Cerebellar cortex (tissue), 1 donor: ENCODE measurements around the gene C2orf68.
"Not testable (repeated sequence)": the region's sequence is repeated elsewhere in the genome, so short reads cannot be mapped to it uniquely, and the experiment has no call there.

Experiments
- DNase-seq: peaks from one replicate; pipeline ENCODE4 v3.0.0-alpha.2; 2015; ENCODE audit warnings: low spot score

The C2orf68 gene

DNA sequence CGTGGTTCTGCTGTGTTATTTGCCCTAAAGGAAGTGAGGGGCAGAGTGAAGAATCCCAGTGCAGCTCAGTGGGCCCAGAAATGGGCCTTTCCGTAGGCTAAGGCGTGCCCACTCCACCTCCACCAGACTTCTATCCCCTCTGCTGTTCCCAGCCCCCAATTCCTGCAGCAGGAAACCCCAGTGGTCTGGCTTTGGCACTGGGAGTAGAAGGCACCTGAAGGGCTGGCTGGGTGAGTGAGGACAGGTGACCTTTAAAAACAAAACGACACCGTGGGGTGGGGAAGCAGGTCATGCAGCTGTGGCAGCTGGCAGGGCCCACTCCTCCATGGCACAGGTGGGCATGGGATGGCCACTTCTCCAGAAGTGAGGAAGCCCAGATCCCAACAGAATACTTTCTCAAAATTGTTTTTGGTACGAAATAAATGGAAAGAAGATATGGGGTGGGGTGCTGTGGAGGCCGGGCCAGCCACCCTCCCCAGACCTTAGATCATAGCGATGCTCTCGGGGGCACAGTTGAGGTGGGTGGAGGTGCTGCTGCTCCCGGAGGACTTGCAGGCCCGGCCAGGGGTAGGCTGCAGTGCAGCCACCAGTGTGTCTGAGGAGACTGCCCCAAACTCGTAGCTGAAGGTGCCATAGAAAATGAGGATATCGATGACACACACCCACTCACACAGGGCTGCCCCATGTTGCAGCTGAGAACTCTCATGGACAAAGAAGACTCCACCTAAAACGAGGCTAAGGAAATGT is 13.1 kb downstream of the C2orf68 start:
- no peak for DNase-seq

DNA sequence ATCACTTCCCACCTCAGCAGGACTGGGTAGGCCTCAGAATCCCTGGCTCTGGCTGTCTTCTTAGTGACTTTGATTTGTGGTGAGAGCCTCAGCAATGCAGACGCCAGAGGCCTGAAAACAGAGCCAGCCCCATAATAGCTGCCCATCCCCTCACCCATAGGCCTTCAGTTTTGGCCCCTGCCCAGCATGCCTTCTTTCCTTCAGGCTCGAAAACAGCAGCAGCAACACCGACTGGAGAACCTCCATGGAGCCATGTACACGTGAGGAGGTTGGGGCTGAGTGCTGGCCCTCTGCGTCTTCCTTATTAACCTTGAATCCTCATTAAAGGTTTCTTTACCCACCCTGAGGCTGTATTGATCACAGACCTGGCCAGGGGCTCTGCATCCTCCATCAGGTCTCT is 14.6 kb downstream of the C2orf68 start:
- DNase-seq = no peak

DNA sequence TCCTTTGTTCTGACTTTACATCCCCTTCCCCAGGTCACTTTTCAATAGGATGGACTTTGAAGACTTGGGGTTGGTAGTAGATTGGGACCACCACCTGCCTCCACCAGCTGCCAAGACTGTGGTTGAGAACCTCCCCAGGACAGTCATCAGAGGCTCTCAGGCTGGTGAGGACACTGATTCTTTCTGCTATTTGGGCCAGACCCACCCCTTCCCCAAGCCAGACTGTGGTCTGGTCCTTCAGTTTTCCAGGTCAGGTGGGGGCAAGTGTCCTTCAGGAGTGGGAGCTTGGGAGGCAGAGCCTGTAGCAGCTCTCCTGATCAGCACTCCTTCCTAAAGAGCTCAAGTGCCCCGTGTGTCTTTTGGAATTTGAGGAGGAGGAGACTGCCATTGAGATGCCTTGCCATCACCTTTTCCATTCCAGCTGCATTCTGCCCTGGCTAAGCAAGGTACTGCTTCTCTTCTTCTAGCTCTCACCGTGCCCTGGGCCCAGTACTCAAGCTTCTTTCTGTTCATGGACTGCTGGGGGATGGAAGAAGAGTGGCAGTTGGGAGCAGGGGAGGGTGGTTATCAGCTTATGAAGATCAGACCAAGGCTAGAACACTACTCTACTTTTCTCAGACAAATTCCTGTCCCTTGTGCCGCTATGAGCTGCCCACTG is 15.3 kb downstream of the C2orf68 start:
- no peak for DNase-seq

DNA sequence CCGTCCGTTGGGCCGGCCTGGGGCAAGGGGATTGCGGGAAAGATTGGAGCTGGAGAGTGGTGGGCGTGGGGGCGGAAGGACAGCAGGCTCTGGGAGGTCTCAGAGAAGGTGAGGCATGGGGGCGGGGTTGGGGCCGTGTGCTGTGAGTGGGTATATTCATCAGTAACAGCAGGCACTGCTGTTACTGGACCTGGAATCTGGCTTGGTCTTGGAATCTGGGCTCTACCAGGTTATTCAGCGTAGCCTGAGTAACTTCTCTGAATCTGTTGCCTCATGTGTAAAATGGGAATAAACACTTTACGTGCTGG is 15.9 kb downstream of the C2orf68 start:
- DNase-seq = no peak

DNA sequence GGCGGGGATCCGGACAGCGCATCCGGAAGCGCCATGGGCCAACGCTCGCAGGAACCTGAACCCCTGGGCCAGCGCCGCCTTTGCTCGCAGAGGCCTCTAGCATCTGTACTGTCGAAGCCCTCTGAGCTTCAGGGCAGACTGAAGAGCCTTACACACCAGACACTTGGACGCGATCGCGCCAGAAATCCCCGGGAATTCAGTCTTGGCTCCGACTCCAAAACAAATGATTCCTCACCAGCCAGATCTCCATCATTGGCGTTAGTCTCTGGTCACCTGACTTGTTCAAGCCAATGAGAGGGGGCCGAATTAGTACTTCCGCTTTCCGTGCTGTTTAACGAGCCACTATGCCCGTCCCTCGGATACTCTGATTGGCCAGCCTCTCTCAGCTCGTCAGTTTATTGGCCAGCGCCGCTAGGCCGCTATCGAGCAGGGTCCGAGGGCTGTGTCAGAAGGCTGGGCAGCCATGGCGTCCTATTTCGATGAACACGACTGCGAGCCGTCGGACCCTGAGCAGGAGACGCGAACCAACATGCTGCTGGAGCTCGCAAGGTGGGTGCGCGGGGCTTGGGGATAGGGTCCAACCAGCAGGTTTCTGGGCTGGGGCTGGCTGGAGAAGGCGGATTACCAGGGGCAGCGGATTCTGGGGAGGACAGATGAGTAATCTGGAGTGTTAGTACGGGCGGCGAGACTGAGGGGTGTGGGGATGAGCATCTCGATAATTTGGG is 16.4 kb downstream of the C2orf68 start, which contains the start of gene RNF181:
RNF181 (plus strand) TSS at position 445 of the 725 bp plus-strand sequence; CDS start at position 464, 19 bp downstream.
- DNase-seq = peak; percentile 100

DNA sequence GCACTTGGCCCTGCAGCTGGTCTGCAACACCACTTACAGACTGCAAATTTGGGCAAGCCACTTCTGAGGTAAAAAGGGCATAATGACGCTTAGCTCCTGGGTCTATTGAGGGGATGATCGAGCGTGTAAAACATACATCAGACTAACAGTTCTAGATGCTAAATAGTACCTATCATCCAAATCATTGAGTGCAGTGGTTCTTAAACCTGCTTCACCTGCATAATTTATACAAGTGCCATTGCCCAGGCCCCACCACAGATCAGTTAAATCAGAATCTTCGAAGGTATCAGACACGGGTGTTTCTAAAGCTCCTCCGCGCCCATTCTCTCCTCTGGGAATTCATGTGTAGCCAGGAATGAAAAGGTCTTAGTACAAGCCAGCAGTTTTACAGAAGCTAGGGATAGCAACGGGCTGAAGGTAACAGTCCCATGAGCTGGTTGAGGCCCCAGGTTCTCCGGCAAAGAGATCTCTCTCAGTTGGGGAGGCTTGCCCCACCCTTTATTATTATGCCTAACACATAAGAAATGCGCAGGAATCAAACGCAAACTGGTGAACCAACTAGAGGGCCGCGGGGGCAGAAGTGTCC is 17.1 kb downstream of the C2orf68 start:
- no peak for DNase-seq

DNA sequence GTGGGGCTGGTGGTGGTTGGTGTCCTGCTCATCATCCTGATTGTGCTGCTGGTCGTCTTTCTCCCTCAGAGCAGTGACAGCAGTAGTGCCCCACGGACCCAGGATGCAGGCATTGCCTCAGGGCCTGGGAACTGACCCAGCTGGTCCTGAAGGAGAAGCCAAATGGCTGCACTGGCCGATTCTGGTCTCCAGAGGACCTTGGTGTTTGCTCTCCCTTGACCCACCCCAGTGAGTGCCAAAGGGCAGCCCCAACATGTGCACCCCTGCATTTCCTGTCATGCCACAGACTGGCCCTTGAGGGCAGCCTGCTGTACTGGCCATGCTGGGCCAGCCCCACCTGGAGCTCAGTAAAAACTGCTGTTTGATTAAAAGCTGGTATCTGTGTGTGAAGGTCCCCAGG is 18.8 kb downstream of the C2orf68 start:
- DNase-seq = no peak

DNA sequence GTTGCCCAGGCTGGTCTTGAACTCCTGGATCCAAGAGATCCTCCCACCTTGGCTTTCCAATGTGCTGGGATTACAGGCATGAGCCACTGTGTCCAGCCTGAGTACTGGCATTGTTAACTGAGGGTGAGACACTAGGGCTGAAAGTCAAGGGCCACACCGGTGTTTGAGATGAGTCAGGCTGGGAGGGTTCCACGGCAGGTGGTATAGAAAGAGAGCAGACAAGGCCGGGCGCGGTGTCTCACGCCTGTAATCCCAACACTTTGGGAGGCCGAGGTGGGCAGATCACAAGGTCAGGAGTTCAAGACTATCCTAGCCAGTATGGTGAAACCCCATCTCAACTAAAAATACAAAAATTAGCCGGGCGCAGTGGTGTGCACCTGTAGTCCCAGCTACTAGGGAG is 19.6 kb downstream of the C2orf68 start:
- DNase-seq = not testable (repeated sequence)

DNA sequence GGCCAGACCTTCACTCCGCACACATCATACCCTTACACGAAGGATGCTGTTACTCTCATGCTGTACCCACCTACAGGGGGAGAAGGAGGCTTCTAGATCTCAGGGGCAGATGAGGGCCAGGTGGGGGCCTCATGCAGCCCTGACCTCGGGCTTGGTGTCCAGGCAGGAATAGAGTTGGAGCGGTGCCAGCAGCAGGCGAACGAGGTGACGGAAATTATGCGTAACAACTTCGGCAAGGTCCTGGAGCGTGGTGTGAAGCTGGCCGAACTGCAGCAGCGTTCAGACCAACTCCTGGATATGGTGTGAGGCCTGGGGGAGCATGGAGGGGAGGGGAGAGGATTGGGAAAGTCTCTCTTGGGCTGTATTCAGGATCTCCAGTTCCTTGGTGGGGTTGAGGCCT is 20.3 kb downstream of the C2orf68 start:
- no peak for DNase-seq

DNA sequence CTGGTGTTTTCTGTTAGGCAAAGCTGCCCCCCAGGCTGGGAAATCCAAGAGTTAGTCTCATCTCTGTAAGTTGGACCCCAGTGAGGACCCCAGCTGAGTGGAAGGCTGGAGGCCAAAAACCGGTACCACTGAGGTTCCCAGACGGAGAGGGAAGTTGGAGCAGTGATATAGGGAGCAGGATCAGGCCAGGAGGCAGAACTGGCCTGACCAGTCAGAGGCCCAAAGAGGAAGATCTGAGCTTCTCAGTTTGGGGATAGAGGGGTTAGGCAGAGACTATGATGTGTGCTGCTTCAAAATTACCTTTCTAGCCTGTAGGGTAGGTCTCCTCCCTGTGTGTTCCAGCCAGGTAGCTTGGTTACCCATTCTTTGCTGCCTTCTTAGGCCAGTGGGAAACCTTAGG is 20.9 kb downstream of the C2orf68 start:
- DNase-seq = no peak

DNA sequence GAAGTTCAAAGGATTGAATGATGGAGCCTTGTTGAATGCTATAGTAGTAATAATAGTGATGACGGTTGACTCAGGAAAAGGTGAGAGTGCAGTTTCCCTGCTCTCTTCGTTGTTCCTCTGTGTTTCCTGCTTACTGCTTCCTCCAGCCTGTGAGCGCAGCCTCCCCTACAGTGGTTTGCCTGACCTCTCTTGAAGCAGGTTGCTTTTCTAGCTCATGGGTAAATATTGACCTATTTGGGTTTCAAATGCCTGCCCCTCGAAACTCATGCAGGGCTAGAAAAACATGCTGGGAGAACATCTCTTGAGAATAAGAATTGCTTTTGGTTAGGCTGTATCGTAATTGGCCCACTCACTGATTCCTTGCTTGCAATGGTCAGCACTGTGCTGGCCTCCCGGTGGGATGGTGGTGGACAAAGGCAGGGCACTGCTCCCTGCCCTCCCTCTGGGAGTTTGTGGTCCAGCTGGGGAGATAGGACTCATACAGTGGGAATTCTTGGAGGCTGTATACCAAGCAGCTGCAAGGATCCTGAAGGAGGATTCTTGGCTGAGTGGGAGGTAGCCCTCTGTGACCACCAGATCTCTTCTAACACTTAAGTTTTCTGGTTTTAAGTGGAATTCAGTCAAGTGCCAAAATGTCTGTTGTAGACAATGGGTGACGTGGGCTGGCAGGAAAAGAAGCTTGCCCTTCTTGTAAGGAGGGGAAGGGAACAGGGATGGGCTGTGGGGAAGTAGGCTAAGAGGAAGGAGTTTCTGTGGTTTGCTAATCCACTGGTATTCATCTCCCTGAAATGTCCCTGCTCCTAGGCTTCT is 21.7 kb downstream of the C2orf68 start:
- no peak for DNase-seq

DNA sequence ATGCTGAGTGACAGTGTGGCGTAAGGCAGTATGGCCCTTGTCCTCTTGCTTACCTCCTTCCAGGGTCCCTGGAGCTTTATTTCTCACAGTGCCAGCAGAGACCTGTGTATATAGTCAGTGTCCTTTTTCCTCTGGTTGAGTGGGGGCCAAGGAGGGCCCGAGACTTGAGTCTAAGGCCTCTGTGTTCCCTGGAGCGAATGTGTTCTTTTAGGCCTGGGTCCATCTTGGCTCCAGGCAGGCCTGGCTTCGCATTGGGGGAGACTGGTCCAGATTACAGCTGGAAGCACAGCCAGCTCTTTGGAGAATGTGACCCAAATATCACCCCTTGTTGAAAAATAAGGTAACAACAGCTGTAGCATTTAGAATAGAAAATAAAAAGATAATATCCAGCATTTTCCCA is 22.7 kb downstream of the C2orf68 start:
- DNase-seq = no peak

DNA sequence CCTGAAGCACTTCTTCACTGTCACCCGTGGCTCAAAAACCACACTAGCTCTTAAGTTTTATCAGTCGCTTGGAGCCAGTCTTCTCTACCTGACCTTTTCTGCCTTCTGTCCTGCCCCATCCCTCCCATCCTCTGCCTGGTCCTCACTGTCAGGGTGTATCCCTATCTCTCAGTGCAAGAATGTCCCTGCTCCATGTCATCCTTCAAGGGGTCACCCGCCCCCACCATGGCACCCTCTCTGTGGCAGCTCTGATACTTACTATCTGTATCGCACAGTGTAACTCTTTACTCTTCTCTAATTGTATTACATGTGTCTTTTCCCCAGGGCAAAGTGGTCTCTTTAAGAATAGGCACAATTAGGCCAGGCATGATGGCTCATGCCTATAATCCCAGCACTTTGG is 23.2 kb downstream of the C2orf68 start:
- no peak for DNase-seq

DNA sequence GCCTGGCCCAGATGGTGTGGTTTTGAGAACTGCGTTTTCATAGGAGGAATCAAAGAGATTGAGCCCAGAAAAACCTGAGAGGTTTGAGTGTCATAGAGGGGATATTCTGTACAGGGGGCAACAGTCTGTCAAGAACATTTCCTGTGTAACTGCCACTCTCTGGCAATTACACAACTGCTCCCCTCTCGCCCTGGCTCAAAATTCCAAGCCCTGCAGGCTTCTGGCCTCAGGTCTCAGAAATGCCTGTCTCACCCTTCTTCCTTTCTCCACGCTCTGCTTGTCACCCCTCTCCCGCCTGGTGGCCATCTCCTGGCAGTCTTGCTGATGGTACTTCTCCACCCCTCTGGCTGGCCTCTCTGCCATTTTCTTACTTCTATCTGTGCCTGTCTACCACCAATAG is 23.6 kb downstream of the C2orf68 start:
- no peak for DNase-seq

DNA sequence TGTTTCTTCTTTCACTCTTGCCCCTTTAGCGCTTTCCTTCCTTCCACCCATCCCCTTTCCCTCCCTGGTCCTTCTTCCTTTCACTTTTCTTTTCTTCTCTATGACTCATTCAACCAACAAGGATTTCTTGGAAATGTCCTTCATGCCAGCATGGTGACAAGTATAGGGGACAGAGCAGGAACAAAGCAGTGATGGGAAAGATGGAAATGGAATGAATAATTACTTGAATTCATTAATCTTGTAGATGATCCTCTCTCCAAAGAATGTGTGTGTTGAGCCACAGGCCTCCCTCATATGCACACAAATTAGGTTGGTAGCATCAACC is 26.1 kb downstream of the C2orf68 start:
- no peak for DNase-seq

DNA sequence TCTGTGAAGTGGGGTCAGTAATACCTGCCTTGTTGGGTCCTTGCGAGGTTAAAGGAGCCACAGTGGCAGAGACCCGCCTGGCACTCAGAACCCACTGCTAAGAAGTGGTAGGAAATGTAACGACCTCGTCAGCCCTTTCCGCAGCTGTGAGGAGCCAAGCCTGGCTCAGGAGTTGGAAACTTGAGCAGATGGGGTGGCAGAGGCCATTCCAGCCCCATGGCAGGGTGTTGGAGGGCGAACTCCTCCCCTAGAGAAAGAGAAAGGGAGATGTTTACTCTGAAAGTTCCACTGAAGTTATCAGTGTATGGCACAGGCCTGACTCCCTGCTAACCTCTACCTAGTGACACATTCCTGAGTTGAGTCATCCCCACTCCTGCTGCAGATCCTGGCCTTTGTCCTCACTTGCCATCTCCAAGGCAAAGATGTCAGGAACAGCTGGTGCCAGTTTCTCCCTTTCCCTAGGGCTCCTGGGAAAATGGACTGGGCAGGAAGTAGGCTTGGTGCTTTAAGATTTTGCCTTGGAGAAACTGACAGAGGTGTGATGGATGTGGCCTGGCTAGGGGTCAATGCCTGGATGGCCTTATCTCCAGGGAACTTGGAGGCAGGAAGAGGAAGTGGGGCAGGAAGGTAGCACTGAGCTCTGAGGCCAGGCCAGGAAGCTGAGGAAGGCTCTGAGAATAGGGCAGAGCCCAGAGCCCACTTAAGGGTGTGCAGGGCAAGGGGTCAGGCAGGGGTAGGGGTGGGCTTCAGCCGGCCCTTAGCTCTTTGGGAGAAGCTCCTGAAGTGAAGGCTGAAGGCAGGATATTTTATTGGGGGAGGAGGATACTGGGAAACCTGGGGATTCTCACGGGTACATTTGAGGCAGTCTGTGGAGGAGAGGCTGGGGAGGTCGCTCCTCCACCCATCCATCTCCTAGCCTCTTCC is 26.7 kb downstream of the C2orf68 start:
- no peak for DNase-seq

DNA sequence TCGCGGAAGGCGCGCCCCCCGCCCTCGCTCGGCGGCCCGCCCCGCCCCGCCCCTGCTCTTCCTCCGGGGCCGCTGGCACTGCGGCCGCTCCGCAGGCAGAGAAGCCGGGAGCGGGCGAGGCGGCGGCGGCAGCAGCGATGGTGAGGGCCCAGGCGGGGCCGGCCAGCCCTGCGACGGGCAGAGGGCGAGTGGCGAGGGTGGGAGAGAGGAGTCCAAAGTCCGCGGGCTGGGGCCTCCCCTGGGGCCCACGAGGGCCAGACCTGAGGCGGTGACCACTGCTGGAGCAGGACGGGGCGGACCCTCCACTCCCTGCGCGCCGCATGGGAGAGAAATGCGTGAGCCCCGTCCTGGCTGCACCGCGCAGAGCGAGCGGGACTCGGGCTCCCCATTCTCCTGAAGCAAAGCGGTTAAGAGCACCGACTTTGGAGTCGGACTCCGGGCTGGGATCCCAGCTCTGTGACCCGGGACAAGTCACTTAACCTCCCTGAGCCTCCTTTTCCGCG is 27.5 kb downstream of the C2orf68 start, which contains the start of gene VAMP5:
VAMP5 (plus strand) TSS at position 78 of the 503 bp plus-strand sequence; CDS start at position 138, 60 bp downstream.
- DNase-seq = no peak

DNA sequence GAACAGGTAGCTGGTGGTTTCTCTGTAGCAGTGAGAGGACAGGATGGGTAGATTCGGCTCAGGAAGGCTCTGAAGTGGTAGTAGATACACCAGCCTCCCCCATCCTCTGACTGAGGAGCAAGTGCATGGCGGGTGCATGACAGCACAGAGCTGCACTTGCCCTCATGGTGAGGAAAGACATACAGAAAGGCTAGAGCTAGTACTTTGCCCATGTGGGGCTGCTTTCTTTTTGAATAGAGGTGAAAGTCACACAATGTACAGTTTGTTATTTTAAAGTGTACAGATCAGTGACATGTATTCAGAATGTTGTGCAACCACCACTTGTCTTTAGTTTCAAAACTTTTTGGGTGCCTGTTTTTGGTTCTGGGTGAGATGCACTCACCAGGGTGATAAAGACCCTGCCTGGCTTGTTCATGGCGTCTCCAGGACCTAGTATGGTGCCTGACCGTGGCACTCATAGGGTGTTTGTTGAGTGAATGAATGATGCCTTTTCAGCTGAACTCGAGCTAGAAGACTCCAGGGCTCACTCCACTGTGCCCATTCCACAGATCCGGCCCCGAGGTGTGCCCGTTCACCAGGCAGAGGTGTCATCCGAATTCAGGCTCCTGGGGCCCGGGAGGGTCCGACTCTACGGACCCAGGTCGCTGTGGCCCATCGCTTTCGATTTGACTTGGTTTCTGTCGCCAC is 28.1 kb downstream of the C2orf68 start:
- no peak for DNase-seq

DNA sequence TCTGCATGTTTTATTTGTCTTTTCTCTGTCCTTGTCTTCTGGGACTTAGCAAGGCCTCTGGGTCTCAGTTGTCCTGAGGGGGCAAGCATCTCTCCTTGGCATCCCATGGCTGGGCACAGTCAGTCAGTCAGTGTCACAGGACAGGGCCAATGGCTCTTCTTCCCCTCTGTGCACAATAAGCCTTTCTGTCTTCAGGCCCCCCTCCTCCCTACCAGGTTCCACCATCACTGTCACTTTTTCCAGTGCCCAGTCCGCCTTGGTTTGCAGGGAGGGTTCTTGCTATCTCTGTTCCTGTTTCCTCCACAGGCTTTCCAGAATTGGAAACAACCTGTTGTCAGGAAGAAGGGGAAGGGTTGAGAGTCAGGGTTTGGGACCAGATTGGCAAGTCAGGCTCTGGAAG is 29.4 kb downstream of the C2orf68 start:
- no peak for DNase-seq

DNA sequence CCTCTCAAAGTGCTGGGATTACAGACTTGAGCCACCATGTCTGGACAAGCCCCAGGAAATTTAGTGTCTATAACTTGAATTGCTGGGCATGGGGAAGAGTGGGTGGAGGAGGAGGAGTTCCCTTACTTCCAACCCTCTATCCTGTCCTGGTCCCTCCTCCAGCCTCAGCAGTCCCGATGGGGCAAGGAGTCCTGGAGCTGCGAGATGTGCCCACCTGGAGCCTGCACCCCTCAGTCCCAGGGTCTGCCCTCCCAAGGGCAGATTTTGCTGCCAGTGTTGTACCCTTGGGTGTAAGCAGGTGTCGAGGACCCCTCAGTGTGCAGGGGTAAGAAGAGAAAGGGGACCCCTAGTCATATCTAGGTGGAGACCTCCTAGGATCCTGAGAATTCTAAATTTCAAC is 31.7 kb downstream of the C2orf68 start:
- DNase-seq = no peak
